ENCODE measurements around the gene PRPH.

DNA sequence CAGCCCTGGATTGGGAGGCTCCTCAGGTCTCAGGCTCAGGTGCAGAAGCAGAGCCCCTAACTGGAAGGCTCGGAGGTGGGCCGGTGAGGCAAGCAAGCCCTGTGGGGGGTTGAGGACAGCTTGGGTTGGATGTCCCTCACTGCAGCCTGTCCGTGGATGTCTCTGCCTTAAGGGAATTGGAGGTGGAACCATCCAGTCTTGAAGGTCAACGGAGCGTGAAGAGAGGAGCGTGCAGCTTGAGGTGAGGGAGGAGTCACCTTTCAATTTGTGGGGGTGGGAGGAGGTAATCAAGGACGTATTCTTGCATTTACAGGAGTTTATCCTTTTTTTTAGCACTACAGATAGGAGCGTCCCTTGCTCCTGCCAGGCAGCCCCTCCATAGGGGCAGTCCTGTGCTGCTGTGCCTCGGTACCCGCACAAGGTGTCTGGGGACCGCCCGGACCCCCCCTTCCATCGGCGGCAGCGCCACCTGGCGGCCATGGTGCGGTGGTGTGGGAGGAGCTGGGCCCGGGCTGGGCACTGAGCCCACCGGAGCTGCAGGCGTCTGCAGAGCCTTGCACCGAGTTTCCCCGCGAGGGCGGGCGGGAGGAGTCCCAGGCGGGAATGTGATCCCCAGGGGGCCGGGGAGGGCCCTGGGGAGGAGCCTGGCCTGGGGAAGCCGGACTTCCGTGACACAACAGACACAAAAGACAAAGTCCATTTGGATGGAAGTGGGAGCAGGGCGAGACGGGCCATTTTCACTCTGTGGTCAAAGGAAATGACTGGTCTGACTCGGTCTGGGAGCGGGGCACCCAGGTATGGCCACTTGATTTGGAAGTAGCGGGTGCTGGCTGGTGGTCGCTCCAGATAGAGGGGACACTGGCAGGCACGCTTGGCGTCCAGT lies 52.6 kb downstream of the PRPH start:
- TF ChIP-seq, protein P1, sequence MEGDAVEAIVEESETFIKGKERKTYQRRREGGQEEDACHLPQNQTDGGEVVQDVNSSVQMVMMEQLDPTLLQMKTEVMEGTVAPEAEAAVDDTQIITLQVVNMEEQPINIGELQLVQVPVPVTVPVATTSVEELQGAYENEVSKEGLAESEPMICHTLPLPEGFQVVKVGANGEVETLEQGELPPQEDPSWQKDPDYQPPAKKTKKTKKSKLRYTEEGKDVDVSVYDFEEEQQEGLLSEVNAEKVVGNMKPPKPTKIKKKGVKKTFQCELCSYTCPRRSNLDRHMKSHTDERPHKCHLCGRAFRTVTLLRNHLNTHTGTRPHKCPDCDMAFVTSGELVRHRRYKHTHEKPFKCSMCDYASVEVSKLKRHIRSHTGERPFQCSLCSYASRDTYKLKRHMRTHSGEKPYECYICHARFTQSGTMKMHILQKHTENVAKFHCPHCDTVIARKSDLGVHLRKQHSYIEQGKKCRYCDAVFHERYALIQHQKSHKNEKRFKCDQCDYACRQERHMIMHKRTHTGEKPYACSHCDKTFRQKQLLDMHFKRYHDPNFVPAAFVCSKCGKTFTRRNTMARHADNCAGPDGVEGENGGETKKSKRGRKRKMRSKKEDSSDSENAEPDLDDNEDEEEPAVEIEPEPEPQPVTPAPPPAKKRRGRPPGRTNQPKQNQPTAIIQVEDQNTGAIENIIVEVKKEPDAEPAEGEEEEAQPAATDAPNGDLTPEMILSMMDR (CRISPR knock-in tag; IDR thresholded peaks at IDR 0.05) = peak; percentile 97
- TF ChIP-seq POLR2A (IDR thresholded peaks at IDR 0.05; ENCODE audit: insufficient read depth in 1 of 2, low read depth in 2 of 2, low read length in 2 of 2) = peak; percentile 98
- TF ChIP-seq POLR2AphosphoS5 (IDR thresholded peaks at IDR 0.05; ENCODE audit: low read depth, low read length) = peak; percentile 95
- no peak for TF ChIP-seq EED (CRISPR knock-in tag; IDR thresholded peaks at IDR 0.05)
- TF ChIP-seq SP1 (IDR thresholded peaks at IDR 0.05) = no peak
- peak; percentile 64 for TF ChIP-seq SP1 (CRISPR knock-in tag; IDR thresholded peaks at IDR 0.05)
- TF ChIP-seq, protein P2, sequence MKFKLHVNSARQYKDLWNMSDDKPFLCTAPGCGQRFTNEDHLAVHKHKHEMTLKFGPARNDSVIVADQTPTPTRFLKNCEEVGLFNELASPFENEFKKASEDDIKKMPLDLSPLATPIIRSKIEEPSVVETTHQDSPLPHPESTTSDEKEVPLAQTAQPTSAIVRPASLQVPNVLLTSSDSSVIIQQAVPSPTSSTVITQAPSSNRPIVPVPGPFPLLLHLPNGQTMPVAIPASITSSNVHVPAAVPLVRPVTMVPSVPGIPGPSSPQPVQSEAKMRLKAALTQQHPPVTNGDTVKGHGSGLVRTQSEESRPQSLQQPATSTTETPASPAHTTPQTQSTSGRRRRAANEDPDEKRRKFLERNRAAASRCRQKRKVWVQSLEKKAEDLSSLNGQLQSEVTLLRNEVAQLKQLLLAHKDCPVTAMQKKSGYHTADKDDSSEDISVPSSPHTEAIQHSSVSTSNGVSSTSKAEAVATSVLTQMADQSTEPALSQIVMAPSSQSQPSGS (CRISPR knock-in tag; IDR thresholded peaks at IDR 0.05) = peak; percentile 19; the same call in 1 of the 2 replicates
- TF ChIP-seq, protein P3, sequence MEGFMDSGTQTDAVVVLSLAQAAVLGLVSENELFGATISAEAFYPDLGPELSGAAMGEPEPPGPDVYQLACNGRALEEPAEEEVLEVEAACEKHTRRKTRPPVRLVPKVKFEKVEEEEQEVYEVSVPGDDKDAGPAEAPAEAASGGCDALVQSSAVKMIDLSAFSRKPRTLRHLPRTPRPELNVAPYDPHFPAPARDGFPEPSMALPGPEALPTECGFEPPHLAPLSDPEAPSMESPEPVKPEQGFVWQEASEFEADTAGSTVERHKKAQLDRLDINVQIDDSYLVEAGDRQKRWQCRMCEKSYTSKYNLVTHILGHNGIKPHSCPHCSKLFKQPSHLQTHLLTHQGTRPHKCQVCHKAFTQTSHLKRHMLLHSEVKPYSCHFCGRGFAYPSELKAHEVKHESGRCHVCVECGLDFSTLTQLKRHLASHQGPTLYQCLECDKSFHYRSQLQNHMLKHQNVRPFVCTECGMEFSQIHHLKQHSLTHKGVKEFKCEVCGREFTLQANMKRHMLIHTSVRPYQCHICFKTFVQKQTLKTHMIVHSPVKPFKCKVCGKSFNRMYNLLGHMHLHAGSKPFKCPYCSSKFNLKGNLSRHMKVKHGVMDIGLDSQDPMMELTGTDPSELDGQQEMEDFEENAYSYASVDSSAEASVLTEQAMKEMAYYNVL (CRISPR knock-in tag; IDR thresholded peaks at IDR 0.05; ENCODE audit: borderline replicate concordance) = no peak
- TF ChIP-seq, protein P4, sequence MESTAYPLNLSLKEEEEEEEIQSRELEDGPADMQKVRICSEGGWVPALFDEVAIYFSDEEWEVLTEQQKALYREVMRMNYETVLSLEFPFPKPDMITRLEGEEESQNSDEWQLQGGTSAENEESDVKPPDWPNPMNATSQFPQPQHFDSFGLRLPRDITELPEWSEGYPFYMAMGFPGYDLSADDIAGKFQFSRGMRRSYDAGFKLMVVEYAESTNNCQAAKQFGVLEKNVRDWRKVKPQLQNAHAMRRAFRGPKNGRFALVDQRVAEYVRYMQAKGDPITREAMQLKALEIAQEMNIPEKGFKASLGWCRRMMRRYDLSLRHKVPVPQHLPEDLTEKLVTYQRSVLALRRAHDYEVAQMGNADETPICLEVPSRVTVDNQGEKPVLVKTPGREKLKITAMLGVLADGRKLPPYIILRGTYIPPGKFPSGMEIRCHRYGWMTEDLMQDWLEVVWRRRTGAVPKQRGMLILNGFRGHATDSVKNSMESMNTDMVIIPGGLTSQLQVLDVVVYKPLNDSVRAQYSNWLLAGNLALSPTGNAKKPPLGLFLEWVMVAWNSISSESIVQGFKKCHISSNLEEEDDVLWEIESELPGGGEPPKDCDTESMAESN (CRISPR knock-in tag; conservative IDR thresholded peaks at IDR 0.05) = 0 out of 2 replicates have a peak, but pooled peaks have one; percentile 21
- TF ChIP-seq SMAD3 (CRISPR knock-in tag; IDR thresholded peaks at IDR 0.05) = peak; percentile 69; the same call in 1 of the 2 replicates
- TF ChIP-seq ZNF224 (CRISPR knock-in tag; IDR thresholded peaks at IDR 0.05) = 0 out of 2 replicates have a peak, but pooled peaks have one; percentile 46
- TF ChIP-seq NCOR1 (IDR thresholded peaks at IDR 0.05; ENCODE audit: borderline replicate concordance, low read length) = peak; percentile 79; the same call in 1 of the 2 replicates
- no peak for TF ChIP-seq FOXA1 (IDR thresholded peaks at IDR 0.05)
- 0 out of 2 replicates have a peak, but pooled peaks have one; percentile 16 for TF ChIP-seq FOXA1 (CRISPR knock-in tag; IDR thresholded peaks at IDR 0.05)
- no peak for TF ChIP-seq ATM (IDR thresholded peaks at IDR 0.05; ENCODE audit: borderline replicate concordance)

Measured in HepG2 (cell line).